ENCODE measurements around the gene RBM27. TPM values are rescaled to one million over a fixed set of nuclear protein-coding genes. Genes with fewer than 3 reads are reported as not detected.
"Not testable (repeated sequence)": the region's sequence is repeated elsewhere in the genome, so short reads cannot be mapped to it uniquely, and the experiment has no call there.

RBM27 gene
- total RNA-seq, 1 donor: 72.1 TPM

DNA sequence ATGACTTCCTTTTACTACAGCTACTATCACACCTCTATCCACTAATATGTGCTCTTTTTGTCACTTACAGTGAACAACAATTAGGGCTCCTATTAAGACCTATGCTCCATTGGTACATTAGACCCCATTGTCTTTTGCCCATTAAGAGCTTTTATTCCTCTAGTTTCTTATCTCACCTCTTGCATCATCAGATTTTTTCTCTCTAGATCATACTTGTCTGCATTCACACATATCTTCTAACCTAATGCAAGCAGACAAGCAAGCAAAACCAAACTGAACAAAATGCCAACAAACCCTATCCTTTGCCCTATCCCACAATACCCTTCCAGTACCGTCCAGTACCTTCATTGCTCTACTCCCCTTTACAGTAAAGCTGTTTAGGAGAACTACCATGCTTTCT, 10.1 kb upstream of the RBM27 start:
- Histone ChIP-seq H3K9me3 (ENCODE audit: low read depth, low read length) (no peaks in the 10 kb centered on the region), H3K4me1 (ENCODE audit: insufficient read depth, low read length) (no peaks in the 10 kb centered on the region), H3K27me3 (ENCODE audit: insufficient read depth, low read length) (peaks cover 3% of the 10 kb centered on the region), H3K4me3 (ENCODE audit: low read length) (no peak overlapping the region)

DNA sequence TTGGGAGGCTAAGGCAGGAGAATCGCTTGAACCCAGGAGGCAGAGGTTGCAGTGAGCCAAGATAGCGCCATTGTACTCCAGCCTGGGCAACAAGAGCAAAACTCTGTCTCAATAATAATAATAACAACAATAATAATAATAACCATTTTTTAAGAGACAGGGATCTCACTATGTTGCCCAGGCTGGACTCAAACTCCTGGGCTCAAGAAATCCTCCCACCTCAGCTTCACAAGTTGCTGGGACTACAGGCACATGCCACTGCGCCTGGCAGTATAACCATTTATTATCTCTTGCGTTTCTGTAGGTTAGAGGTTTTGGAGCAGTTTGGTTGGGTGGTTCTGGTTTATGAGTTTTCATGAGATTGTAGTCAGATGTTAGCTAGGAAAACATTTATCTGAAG, 8.4 kb upstream of the RBM27 start:
- H3K4me3 ChIP-seq (ENCODE audit: low read length); H3K27me3 ChIP-seq (ENCODE audit: insufficient read depth, low read length); H3K9me3 ChIP-seq (ENCODE audit: low read depth, low read length); H3K4me1 ChIP-seq (ENCODE audit: insufficient read depth, low read length): not testable (repeated sequence)

DNA sequence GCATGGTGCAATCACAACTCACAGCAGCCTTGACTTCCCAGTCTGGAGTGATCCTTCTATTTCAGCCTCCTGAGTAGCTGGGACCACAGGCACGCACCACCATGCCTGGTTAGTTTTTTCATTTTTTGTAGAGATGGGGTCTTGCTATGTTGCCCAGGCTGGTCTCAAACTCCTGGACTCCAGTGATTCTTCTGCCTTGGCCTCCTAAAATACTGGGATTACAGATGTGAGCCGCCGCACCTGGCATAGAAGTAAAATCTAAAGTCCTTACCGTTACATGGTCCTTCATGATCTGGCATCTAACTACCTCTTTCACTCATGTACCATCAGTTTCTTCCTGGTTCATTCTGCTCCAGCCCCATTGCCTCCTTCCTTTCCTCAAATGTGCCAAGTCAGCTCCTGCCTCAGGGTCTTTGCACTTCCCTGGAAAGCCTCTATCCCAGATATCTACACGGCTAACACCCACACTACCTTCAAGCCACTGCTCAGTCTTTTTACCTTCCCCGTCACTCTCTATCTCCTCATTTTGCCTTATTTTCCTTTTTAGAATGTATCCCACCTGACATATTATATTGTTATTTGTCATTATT, 6.9 kb upstream of the RBM27 start:
- Histone ChIP-seq H3K4me1 (ENCODE audit: insufficient read depth, low read length) (no peaks in the 10 kb centered on the region), H3K9me3 (ENCODE audit: low read depth, low read length) (no peaks in the 10 kb centered on the region), H3K27me3 (ENCODE audit: insufficient read depth, low read length) (no peaks in the 10 kb centered on the region), H3K4me3 (ENCODE audit: low read length) (no peak overlapping the region)

DNA sequence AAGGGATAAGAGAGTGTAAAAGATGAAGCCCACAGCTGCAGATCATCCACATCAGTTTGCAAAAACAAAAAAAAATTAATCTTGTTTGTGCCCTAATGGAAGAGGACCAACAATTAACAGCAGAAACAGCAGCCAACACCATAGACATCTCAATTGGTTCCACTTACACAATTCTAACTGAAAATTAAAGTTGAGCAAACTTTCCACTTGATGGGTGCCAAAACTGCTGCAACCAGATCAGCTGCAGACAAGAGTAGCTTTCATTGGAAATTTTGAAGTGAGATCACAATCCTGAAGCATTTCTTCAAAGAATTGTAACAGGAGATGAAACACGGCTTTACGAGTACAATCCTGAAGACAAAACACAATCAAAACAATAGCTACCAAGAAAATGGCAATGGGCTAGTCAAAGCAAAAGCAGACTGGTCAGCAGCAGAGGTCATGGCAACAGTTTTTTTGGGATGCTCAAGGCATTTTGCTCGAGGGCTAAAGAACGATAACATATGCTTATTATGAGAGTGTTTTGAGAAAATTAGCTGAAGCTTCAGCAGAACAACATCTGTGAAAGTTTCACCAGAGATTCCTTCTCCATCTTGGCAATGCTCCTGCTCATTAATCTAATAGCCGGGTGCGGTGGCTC, 4.1 kb upstream of the RBM27 start:
- Histone ChIP-seq H3K9me3 (ENCODE audit: low read depth, low read length) (no peaks in the 10 kb centered on the region), H3K4me3 (ENCODE audit: low read length) (no peak overlapping the region), H3K4me1 (ENCODE audit: insufficient read depth, low read length) (peaks cover 3% of the 10 kb centered on the region), H3K27me3 (ENCODE audit: insufficient read depth, low read length) (no peaks in the 10 kb centered on the region)

DNA sequence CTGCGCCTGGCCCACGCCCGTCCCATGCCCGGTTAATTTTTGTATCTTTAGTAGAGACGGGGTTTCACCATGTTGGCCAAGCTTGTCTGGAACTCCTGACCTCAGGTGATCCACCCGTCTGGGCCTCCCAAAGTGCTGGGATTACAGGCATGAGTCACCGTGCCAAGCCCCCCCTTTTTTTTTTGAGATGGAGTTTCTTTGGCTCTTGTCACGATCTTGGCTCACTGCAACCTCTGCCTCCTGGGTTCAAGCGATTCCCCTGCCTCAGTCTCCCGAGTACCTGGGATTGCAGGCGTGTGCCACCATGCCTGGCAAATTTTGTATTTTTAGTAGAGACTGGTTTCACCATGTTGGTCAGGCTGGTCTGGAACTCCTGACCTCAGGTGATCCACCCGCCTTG, 1.6 kb upstream of the RBM27 start:
- not testable (repeated sequence) for H3K27me3 ChIP-seq (ENCODE audit: insufficient read depth, low read length)

DNA sequence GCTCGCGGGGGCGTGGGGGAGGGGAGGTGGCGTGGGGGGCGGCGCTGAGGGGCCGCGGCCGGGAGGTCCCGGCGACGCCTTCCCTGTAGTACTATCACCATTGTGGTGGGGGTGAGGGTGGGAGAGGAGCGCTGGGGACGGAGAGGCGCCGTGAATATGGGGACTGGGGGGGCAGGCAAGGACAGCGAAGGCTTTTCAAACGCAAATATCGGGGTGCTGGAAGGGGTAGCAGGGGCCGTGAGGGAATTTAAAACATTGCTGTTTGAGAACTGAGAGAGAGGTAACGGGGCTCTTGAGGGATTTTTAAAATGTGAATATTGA, 427 bp downstream of the RBM27 start:
- H3K4me3 ChIP-seq (ENCODE audit: low read length): peak overlapping the region; percentile 88
- no peaks in the 10 kb centered on the region for H3K9me3 ChIP-seq (ENCODE audit: low read depth, low read length)
- peaks cover 30% of the 10 kb centered on the region for H3K4me1 ChIP-seq (ENCODE audit: insufficient read depth, low read length)
- no peaks in the 10 kb centered on the region for H3K27me3 ChIP-seq (ENCODE audit: insufficient read depth, low read length)

More for the DNA sequence above, 1.6 kb upstream of the RBM27 start:
- H3K4me1 ChIP-seq (ENCODE audit: insufficient read depth, low read length): peaks cover 24% of the 10 kb centered on the region
- H3K9me3 ChIP-seq (ENCODE audit: low read depth, low read length); H3K4me3 ChIP-seq (ENCODE audit: low read length): not testable (repeated sequence)

DNA sequence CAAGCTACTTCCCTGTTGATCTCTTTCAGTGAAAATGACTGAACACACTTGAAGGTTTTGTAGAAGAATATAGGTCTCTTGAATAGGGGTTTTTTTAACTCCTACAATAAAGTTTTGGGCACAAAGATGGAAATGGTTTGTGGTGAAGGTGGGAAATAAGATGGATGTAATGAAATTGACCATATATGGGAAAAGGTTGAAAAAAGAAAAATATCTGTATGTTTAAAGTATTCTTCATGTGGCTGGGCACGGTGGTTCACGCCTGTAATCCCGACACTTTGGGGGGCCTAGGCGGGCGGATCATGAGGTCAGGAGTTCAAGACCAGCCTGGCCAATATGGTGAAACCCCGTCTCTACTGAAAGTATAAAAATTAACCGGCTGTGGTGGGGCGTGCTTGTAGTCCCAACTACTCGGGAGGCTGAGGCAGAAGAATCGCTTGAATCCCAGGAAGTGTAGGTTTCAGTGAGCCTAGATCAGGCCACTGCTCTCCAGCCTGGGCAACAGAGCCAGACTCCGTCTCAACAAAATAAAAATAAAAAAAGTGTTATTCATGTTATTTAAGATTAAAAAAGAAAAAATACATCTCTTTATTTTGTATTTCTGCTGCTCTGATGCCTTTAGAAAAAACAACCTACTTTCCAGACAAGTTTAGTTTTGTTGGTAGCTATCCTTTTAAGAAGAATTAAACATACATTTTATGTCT, 2.2 kb downstream of the RBM27 start:
- peaks cover 34% of the 10 kb centered on the region for H3K4me1 ChIP-seq (ENCODE audit: insufficient read depth, low read length)
- no peak overlapping the region for H3K4me3 ChIP-seq (ENCODE audit: low read length)
- no peaks in the 10 kb centered on the region for H3K27me3 ChIP-seq (ENCODE audit: insufficient read depth, low read length)
- H3K9me3 ChIP-seq (ENCODE audit: low read depth, low read length): no peaks in the 10 kb centered on the region

DNA sequence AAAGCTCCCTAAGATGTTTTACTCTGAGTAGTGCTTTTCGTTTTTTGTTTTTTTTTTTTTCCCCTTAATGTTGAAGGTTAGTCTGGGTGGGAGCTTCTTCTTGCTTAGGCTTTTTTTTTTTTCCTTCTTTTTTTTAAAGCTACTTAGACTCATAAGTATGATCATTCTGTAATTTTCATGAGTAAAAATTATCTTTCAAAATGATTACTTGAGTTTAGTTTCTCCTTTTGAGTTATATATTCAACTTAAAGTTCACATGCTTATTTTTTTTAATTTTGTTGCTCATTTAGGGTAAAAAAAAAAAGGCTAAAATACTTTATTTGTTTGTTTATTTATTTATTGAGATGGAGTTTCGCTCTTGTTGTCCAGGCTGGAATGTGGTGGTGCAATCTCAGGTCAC, 2.9 kb downstream of the RBM27 start:
- Histone ChIP-seq H3K4me1 (ENCODE audit: insufficient read depth, low read length) (peaks cover 34% of the 10 kb centered on the region), H3K9me3 (ENCODE audit: low read depth, low read length) (no peaks in the 10 kb centered on the region), H3K4me3 (ENCODE audit: low read length) (no peak overlapping the region), H3K27me3 (ENCODE audit: insufficient read depth, low read length) (no peaks in the 10 kb centered on the region)

DNA sequence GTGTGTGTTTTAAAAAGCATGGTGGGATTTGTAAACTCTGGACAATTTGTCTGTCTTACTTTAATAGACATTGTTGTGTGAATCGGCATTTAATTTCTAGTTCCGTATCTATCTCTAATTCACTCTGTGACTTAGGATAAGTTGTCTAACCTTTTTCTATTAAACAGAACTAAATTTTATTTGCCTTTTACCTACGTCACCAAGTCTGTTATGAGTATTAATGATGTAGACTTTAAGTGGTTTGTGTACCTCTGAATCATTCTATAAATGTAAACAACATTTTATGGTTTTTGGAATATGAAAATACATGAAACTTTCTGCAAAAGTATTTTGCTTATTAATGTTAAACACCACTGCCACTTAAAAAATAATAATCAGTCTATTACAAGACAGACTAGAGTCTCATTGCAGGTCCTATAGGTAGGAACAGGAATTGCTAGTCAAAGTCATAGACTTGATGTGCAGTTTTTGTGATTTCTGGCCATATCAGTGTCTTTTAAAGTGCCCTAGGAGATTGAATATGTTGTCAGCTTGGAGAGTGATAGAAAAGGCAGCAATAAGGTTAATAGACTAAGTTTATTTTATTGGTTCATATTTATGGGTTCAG, 5.6 kb downstream of the RBM27 start:
- no peaks in the 10 kb centered on the region for H3K27me3 ChIP-seq (ENCODE audit: insufficient read depth, low read length)
- H3K4me1 ChIP-seq (ENCODE audit: insufficient read depth, low read length): peaks cover 33% of the 10 kb centered on the region
- H3K4me3 ChIP-seq (ENCODE audit: low read length): no peak overlapping the region
- H3K9me3 ChIP-seq (ENCODE audit: low read depth, low read length): no peaks in the 10 kb centered on the region

DNA sequence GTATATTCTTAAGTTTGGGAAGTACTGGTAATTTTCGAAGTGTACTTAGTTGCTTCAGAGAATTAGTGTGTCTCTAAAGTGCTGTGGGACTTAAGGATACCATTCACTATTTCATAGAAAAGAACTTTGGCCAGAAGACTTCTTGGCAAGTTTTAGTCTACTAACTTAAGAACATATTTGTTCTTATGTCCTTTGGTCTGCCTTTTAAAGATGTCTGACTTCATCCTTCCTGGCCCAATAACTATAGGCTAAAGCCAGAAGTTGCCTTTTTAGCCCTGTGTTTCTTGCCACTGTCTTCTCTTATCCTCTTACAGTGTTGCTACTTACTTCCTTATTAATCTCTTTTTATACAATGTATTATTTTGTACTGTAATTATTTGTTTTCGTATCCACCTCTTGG, 6.3 kb downstream of the RBM27 start:
- Histone ChIP-seq H3K4me3 (ENCODE audit: low read length) (no peak overlapping the region), H3K9me3 (ENCODE audit: low read depth, low read length) (no peaks in the 10 kb centered on the region), H3K4me1 (ENCODE audit: insufficient read depth, low read length) (peaks cover 26% of the 10 kb centered on the region), H3K27me3 (ENCODE audit: insufficient read depth, low read length) (no peaks in the 10 kb centered on the region)

DNA sequence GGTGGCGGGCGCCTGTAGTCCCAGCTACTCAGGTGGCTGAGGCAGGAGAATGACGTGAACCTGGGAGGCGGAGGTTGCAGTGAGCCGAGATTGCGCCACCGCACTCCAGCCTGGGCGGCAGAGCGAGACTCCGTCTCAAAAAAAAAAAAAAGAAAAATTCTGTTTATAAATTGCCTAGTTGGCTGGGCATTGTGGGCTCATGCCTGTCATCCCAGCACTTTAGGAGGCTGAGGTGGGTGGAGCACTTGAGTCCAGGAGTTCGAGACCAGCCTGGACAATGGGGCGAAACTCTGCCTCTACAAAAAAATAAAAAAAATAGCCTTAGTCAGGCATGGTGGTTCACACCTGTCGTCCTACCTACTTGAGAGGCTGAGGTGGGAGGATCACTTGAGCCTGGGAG, 7.4 kb downstream of the RBM27 start:
- H3K4me1 ChIP-seq (ENCODE audit: insufficient read depth, low read length): peaks cover 15% of the 10 kb centered on the region
- H3K9me3 ChIP-seq (ENCODE audit: low read depth, low read length); H3K27me3 ChIP-seq (ENCODE audit: insufficient read depth, low read length); H3K4me3 ChIP-seq (ENCODE audit: low read length): not testable (repeated sequence)

DNA sequence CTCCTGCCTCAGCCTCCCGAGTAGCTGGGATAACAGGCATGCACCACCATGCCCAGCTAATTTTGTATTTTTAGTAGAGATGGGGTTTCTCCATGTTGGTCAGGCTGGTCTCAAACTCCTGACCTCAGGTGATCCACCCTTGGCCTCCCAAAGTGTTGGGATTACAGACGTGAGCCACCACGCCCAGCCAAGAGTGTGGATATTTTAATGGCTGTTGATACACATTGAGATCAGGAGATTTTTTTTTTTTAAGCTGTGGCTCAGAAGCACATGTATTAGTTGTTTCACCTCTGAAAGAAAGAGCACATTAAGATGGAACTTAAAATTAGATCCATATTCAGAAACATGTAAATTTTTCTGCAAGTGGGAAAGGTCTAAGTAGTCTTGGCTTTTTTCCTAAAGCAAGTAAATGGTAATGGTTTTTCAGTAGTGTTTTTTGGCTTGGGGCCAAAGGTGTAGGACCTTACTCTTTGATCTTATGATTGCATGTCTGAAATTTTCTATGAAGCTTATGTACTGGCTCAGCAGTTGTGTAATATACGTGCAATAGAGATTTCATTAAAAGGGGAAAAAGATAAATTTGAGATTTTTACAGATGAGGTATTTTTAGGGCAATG, 9.9 kb downstream of the RBM27 start:
- Histone ChIP-seq H3K9me3 (ENCODE audit: low read depth, low read length) (no peaks in the 10 kb centered on the region), H3K27me3 (ENCODE audit: insufficient read depth, low read length) (no peaks in the 10 kb centered on the region), H3K4me3 (ENCODE audit: low read length) (no peak overlapping the region), H3K4me1 (ENCODE audit: insufficient read depth, low read length) (peaks cover 15% of the 10 kb centered on the region)

DNA sequence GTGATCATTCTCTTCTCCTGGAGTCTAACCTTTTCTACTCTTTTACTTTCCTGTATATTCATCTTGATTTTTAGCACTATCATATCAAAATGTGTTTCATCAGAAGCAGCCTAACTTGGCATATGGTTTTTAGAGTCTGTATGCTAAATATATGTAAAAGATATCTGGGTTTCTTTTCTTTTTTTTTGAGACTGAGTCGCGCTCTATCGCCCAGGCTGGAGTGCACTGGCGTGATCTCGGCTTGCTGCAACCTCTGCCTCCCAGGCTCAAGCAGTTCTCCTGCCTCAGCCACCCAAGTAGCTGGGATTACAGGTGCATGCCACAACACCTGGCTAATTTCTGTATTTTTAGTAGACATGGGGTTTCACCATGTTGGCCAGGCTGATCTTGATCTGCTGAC, 11.5 kb downstream of the RBM27 start:
- H3K27me3 ChIP-seq (ENCODE audit: insufficient read depth, low read length); H3K9me3 ChIP-seq (ENCODE audit: low read depth, low read length); H3K4me3 ChIP-seq (ENCODE audit: low read length): not testable (repeated sequence)
- peaks cover 16% of the 10 kb centered on the region for H3K4me1 ChIP-seq (ENCODE audit: insufficient read depth, low read length)

DNA sequence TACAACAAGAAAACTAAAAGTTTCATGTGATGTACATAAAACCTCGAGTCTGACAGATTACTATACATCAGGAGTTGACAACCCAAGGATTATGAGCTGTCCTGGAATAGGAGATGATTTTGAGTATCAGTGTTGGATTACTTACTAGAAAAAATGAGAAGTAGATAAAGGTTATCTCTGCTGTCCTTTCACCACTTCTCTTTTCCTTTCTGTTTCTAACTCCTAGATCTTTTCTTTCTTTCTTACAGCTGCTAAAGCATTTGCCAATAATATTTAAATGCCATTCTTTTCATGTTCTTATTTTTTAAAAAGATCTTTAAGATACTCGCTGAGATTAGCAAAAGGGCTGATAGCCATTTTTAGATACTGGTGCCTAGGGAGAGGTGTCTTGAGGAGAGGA, 14.8 kb downstream of the RBM27 start:
- peaks cover 12% of the 10 kb centered on the region for H3K4me1 ChIP-seq (ENCODE audit: insufficient read depth, low read length)
- no peaks in the 10 kb centered on the region for H3K27me3 ChIP-seq (ENCODE audit: insufficient read depth, low read length)
- H3K9me3 ChIP-seq (ENCODE audit: low read depth, low read length): no peaks in the 10 kb centered on the region
- no peak overlapping the region for H3K4me3 ChIP-seq (ENCODE audit: low read length)

DNA sequence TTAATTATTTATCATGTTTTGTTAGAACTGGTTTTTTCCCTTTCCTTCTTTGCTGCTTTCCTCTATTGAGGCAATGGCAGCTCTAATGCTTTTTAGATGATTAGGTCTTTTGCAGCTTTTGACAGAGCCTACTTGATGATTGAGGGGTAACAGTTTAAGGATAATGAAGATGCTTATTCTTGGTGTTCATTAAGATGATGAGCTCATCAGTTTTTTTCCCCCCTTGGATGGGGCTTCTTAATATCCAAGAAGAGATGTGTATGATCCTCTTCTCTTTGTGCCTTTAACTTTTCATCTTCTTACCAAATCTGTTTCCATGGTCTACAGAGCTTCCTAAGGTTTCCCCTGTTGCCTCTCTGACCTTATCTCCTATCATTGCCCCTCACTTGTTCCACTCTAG, 15.8 kb downstream of the RBM27 start:
- H3K4me3 ChIP-seq (ENCODE audit: low read length): no peak overlapping the region
- H3K9me3 ChIP-seq (ENCODE audit: low read depth, low read length): no peaks in the 10 kb centered on the region
- peaks cover 12% of the 10 kb centered on the region for H3K4me1 ChIP-seq (ENCODE audit: insufficient read depth, low read length)
- no peaks in the 10 kb centered on the region for H3K27me3 ChIP-seq (ENCODE audit: insufficient read depth, low read length)

Data from mononuclear cell (primary cell).